GM19463 (cell line): ENCODE results near the gene OSBPL2.

Experiments
- ATAC-seq: cut with Tn5 transposase; IDR thresholded peaks from one replicate; pipeline ENCODE4 v1.9.1; 2021; ENCODE audit warnings: mild to moderate bottlenecking, moderate library complexity; ENCODE audit not compliant: unreplicated experiment

Gene OSBPL2

DNA sequence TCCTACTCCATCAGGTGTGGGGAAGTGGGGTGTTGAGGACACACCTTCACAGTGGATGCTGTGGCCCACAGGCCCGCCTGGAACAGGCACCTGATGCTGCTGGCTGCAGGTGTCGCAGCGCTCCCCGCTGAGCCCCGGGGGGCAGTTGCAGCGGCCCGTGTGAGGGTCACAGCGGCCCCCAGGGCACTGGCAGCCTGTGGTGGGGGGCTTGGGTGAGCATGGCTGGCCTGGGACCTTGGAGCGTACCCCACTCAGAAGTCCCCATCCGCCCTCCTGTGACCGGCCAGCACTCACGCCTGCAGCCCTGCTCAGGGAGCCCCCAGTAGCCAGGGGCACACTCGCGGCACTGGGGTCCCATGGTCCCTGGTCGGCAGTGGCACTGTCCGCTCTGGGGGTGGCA is 83.7 kb downstream of the OSBPL2 start:
- ATAC-seq: no peak

DNA sequence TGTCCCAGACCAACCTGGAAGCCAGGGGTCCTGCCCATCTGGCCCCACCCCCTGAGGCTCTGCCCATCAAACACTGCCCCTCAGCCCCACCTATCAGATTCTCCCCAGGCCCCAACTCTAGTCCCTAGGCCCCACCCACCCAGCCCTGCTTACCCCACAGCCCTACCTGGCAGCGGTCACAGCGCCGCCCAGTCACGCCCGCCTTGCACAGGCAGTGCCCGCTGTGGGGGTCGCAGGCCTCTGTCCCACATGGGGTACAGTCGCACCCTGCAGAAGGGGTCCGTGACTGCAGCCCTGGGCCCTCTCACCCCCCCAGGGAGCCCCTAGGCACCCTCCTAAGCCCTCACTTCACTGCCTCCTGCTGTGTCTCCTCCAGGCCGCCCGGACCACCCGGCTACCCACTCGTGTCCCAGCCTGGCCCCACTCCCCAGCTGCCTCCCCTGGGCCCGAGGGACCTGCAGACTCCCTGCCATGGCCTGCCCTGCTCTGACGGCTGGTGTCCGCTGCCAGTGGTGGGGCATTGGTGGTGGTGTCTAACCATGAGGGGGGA is 84.2 kb downstream of the OSBPL2 start:
- ATAC-seq: no peak

DNA sequence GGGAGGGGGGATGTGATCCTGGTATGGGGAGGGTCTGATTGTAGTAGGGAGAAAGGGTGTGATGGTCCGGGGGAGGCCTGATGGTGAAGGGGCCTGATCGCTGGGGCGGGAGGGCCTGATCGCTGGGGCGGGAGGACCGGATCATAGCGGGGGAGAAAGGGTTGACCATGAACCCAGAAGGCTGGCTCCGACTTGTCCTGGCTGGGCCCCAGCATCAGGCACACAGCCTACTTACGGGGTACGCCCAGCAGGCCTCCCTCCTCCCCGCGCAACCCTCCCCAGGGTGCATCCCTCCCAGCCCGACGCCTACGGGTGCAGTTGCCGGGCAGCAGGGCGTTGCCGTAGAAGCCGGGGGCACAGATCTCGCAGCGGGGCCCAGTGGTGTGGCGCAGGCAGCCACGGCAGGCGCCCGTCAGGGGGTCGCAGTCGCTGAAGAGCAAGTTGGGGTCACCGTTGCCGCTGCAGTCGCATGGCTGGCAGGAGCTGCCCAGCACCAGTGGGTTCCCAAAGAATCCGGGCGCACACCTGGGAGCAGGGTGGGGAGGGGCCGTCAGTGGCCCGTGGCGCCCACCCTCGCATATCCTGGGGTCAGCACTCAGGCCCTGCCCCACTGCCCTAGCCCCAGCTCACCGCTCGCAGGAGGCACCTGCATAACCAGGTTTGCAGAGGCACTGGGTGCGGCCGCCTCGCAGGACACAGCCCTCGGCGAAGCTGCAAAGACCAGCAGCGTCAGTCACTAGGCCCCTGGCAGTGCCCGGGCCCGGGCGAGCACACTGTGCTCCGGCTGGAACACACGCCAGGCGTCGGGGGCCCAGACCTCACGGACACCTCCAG is 85.0 kb downstream of the OSBPL2 start:
- no peak for ATAC-seq

DNA sequence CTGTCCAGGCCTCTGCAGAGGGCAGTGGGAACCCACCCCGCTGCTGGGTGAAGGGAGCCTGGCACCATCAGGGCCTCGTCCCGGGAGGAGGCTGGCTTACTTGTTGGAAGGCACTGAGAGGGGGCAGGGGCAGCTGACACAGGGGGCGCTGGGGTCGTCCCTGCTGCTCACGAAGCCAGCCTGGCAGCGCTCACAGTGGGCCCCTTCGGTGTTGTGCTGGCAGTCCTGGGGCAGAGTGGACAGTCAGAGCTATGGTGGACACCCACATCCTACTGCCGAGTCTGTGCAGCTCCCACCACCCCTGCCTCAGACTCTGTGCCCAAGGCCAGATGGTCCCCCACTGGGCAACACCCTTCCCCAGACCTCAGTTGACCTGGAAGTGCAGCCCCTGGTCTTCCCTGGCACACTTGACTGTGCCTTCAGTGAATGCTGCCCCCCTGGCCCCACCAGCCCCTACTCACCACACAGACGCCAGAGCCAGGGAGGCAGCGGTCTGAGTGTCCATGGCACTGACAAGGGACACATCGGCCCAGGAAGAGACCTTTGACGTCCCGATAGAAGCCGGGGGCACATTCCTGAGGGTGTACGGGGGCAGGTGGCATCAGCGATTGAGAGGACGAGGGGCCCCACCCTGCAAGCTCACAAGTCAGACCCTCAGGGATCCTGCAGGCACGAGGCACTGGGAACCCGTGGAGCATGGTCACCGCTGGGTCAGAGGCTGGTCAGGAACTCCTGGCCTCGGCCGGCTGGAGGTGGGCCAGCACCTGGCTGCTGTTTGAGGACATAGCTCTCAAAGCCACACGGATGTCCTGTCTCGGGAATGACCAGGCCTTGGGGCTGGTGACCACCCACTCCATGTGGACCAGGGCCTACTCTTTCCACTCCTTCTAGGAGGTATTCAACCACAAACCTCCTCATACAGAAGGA is 85.9 kb downstream of the OSBPL2 start:
- no peak for ATAC-seq

DNA sequence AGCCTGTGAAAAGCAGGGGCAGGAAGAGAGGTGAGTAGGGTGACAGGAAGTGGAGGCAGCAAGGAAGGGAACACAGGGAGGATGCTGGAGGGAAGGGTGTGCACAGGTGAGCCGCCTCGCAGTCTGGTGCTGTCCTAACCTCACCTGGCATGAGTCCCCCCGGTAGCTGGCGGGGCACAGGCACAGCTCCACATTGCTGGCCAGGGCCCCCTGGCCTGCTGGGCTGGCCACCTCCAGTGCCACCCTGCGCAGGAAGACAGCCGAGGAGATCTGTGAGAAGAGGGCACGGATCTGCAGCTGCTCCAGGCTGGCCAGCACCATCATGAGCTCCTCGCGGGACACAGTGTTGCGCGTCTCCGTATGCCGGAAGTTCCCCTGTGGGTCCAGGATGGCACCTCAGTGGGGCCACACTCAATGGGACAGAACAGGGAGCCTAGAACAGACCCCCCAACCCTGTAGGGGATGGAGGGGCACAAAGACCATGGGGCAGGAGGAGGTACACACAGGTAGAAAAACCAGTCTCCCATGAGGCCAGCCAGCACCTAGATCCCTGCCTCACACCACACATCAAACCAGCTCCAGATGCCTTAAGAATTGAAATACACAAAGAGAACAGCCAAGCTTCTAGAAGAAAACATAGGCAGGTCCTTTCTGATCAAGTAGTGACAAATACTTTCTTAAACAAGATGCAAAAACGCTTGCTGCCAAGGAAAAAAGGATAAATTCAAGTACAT is 87.0 kb downstream of the OSBPL2 start:
- ATAC-seq: no peak

DNA sequence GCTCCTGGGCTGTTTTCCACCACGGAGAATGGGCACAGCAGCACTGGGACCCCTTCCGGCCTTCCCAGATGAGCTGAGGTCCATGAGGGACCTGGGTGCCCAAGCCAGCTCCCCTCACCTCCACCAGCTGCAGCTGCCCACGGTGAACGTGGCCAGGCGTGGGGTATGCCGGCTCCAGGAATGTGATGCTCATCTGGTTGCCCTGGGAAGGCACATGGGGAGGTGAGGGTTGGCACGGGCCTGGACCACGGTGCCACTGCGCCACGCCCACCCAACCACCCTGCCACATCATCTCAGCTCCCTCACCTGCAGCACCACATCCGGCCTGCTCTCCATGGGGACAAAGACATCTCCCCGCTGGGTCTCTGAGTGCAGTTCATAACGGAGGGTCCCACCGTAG is 88.2 kb downstream of the OSBPL2 start:
- ATAC-seq: no peak

DNA sequence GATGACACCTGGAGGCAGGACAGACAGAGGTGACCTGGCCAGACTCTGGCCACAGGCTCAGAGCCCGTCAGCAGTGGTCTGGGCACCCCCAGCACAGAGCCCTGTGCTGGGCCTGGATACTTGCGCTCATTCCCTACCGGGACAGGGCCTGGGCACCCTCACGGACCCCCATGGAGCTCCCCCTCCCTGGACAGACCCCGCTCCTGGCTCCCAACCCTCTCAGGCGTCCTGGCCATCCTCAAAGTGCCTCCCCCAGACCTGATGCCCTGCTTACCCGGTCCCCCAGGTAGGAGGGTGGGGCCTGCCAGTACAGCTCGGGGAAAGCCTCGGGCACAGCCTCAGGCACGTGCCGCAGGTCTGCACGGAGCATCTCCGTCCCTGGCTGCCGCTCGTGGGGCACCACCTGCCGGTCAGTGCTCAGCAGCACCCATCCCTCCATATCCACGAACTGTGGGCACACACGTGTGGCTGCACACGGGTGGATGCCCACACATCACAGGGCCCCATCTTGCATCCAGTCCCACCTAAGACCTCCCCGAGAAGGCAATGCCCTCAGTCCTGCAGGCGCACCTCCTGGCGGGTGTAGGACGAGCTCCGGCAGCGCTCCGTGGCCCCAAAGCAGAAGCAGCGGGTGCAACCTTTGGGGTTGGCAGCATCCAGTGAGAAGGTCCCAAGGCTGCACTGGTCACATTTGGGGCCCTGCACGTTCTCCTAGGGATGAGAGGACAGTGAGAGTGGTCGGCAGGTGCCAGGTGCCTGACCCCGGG is 88.8 kb downstream of the OSBPL2 start:
- no peak for ATAC-seq

DNA sequence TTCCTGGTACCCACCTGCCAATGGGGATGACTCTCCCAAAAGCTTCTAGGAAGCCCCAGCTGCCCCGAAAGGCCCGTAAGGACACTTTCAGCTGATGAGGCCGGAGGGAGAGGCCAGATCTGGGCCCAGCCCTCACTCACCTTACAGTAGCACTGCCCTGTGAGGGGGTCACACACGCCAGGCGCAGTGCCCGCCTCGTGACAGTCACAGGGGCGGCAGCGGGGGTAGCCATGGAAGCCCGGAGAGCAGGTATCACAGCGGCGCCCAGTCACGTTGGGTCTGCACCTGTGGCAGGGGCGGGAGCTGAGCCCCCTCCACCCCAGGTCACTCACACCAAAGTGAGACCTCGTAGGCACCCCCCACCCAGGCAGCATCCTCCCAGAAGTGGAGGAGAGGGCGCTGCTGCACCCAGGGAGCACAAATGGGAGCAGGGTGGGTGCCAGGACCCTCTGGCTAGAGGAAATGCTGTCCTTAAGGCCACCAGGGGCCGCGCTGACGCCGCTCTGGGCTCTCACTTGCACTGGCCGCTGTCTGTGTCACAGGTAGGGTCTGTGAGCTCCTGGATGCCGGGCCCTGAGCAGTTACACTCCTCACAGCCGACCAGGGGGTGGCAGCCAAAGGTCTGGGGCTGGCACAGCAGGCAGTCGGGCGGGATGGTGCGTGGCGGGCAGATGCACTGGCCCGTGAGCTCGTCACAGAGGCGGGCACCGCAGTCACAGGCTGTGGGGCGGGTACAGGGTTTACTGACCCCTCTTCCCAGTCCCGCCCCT is 89.6 kb downstream of the OSBPL2 start:
- no peak for ATAC-seq

DNA sequence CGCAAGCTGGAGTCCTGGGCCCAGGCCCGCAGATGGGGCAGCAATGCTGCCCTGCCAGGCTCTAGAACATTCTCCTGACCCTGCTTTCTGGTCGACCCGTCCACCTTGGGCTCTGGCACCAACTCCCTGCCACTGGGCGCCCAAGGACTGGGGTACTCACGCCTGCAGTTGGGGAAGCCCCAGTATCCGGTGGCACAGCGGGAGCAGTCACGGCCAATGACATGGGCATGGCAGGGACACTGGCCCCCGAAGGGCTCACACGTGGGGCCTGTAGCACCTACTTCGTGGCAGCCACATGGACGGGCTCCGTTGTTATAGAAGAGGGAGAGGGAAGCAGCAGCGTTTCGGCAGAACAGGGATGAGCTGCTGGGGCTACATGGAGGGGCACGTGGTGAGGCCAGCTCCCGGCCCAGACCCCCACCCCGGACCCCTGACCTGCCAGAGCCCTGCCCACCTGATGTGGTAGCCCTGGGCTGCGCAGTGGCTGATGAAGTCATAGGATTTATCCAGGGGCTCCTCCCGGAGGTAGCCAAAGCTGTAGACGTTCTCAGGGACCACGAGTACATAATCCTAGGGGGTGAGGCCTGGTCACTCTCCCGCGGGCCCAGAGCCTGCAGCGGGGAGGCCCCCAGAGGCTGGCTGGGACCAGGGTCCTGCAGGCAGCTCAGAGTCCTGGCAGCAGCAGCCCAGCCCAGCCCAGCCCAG is 90.5 kb downstream of the OSBPL2 start:
- no peak for ATAC-seq

DNA sequence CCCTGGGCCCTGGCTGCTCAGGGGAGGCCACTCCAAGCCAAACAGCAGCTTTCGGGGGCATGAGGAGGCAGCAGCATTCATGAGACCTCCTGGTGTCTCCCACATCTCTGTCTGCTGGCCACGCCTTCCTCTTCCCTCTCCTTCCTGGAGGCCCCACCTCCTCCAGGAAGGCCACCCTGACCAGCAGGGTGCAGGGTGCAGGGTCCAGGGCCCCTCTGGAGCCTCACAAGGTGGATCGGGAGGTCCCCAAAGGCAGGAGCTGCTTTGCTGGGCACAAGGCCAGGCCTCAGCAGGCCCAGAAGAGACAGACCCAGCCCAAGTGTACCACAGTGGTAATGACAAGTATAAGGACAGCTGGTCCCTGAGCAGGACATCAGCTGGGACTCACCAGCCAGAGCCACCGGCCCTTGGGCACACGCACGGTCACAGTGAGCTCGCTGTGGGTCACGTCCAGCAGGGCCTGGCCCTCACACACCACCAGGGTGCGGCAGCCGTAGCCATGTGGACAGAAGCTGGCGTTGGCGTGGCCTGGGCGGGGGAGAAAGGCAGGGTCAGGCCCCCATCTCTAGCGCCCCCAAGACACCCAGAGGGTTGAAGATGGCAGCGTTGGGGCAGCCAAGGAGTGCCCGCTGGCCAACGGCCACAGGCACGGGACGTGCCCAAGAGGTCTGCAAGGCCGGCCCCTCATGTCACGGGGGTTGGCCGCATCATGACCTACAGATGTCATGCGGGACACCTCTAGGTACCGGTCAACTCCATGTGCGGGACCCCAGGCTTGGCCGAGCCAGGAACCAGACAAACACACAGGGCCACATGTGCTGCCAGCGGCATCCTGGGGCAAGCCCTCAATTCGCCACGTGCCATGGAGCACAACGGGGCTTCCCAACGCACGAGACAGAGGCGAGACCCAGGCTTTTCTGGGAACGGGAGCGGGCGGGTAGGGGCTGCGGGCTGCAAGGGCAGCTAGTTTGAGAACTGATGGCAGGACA is 91.4 kb downstream of the OSBPL2 start:
- no peak for ATAC-seq

DNA sequence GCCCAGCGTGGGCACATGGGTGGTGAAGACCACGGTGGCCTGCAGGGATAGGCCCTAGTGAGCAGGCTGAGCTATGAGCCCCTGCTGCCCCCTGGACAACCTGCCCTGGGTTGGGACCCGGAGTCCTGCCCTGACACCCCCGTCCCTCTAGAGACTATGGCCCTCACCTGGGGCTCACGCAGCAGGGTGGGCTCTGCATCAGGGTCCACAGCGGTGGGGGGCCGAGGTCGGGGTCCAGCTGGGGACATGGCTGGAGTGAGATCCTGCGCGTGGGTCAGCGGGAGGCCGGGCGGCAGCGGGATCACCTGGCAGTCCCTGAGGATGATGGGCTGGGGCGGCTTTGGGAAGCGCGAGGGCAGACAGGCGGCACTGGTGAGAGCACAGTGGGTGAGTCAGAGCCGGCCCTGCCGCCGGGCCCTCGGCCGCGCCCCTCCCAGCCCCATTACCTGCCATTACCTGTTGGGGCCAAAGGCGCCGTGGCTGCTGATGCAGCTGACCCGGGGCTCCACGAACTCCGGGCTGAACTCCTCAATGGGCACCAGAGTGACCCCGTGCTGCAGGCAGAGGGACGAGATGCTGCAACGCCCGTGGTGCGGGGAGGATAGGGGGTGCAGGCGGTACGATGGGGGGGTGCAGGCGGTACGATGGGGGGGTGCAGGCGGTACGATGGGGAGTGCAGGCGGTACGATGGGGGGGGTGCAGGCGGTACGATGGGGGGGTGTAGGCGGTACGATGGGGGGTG is 92.4 kb downstream of the OSBPL2 start:
- no peak for ATAC-seq

DNA sequence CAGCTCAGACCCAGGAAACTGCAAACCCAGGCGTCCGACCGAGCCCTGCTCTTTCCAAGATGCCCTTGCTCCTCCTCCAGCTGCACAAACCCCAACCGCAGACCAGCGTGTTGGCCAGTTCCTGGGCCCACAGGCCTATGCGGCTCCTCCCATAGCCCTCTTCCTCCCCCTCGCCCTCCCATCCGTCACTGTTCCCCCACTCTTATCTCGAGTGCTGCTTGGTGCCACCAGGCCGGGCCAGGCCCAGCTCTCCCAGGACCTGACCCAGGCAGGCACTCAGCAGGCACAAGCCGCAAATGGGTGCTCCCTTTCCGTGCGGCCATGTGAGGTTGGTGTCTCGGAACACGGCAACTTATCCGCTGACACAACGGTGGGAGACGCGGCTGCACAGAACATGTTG is 93.0 kb downstream of the OSBPL2 start:
- ATAC-seq: no peak

DNA sequence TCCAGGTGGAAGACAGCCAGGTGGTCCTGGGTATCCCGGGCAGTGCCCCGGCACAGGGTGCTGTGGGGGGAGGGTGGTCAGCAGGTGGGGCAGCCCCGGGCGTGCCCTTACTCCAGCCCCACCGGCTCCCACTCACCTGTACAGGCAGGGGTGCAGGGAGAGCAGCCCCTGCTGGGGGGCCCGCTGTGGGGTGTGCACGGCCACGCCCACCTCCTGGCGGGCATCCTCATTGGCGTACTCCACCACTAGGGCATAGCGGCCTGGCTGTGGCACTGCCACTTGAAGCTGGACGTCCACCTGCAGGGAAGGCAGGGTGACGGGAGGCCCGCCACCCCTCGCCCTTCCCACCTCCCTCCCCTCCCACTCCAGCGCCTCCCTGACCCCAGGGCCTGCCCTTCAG is 94.1 kb downstream of the OSBPL2 start:
- no peak for ATAC-seq

DNA sequence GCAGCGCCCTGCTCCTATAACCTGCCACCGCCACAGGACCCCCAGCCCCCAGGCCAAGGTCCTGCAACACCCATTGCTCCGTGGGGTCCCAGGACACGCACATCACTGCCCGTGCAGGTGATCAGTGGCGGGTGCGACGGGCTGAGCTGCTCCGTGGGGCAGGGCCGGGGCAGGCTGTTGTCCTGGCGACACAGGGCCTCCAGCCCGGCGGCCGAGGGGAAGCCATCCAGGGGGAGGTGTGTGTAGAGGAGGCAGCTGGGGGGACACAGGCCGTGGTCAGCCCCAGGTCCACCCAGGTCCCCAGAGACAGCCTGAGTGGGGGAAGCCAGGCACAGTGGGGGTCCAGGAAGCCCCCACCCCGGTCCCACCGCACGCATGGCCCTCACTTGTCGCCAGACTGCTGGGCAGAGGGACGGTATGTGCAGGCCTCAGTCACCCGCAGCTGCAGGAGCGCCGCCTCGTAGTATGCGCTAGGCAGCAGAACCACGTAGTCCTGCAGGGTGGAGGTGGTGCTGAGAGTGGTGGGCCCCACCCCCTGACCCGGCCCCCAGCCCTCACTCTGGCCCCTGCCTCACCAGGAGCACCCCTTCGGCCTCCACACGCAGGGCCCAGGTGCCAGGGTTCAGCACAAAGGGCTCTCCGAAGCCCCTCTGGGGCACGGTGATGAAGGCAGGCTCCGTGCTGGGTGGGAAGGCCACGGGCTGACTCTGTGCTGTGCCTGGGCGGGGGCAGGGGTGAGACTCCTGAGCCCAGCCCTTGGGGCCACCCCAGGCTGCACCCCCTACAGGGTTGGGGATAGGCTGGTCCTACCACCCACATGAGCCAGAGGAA is 94.9 kb downstream of the OSBPL2 start:
- ATAC-seq: no peak

DNA sequence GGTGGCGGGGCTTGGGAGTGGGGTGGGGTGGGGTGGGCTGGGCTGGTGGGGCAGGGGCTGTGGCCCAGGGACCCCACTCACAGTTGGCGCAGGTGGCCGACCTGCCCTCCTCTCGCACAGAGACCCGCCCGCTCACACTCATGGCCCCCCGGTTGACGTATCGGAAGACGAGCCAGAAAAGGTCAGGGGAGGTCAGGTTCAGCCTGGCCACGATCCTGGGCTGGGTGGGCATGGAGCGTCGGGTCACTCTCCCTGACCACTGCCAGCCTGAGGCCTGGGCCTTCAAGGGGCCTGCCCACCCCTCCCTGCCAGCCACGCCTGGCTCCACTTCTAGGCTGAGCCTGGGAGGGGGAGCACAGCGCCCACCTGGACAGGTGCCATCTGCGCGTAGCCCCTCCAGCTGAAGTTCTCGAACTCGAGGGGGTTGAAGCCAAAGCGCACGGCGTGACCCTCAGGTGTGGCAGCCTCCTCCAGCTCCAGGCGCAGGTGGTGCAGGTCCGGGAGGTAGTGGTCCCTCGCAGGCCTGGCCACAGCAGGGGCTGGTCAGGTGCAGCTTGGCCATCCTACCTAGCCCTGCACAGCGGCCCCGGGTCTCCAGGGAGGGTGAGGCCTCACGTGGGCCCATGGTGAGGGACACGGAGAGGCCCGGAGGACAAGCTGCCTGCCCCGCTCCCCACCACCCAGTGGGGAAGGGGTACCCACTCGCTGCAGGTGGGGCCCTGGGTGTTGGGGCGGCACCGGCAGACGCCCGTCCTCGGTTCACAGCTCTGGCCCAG is 95.7 kb downstream of the OSBPL2 start:
- ATAC-seq: no peak
